ENCODE results near the gene TRIM10.

Gene TRIM10

GRCh38 chr6:30163918-30164654 is 3.1 kb upstream of the TRIM10 start:
- TF ChIP-seq GATA1 (IDR thresholded peaks at IDR 0.05; ENCODE audit: low read depth, low read length) (no peak), POLR2A (IDR thresholded peaks at IDR 0.05; ENCODE audit: low read length) (no peak)

GRCh38 chr6:30163090-30163917 is 2.3 kb upstream of the TRIM10 start, which contains the start of gene TRIM15:
Gene TRIM15, plus strand, starts transcription at chr6:30163546. Its CDS starts 139 bp downstream, at chr6:30163685.
- DNase-seq: no peak

More at GRCh38 chr6:30163918-30164654, 3.1 kb upstream of the TRIM10 start:
- no peak for DNase-seq

GRCh38 chr6:30162265-30163089 is 1.5 kb upstream of the TRIM10 start:
- DNase-seq: no peak
- TF ChIP-seq GATA1 (IDR thresholded peaks at IDR 0.05; ENCODE audit: low read depth, low read length): no peak
- no peak for TF ChIP-seq POLR2A (IDR thresholded peaks at IDR 0.05; ENCODE audit: low read length)

More at GRCh38 chr6:30163090-30163917, 2.3 kb upstream of the TRIM10 start, which contains the start of gene TRIM15:
- TF ChIP-seq GATA1 (IDR thresholded peaks at IDR 0.05; ENCODE audit: low read depth, low read length) (no peak), POLR2A (IDR thresholded peaks at IDR 0.05; ENCODE audit: low read length) (no peak)

- TF ChIP-seq POLR2A (IDR thresholded peaks at IDR 0.05; ENCODE audit: low read length): no peak
- no peak for TF ChIP-seq GATA1 (IDR thresholded peaks at IDR 0.05; ENCODE audit: low read depth, low read length)
- peak; percentile 20 to 34 for DNase-seq
These were observed 815 bp downstream of the TRIM10 start for GRCh38 chr6:30160008-30160784.

GRCh38 chr6:30158475-30159040 is 2.5 kb downstream of the TRIM10 start:
- TF ChIP-seq GATA1 (IDR thresholded peaks at IDR 0.05; ENCODE audit: low read depth, low read length): no peak
- TF ChIP-seq POLR2A (IDR thresholded peaks at IDR 0.05; ENCODE audit: low read length): peak; percentile 35
- peak; percentile 38 to 42 for DNase-seq

- TF ChIP-seq POLR2A (IDR thresholded peaks at IDR 0.05; ENCODE audit: low read length) (no peak), GATA1 (IDR thresholded peaks at IDR 0.05; ENCODE audit: low read depth, low read length) (no peak)
- no peak for DNase-seq
These were observed 3.0 kb downstream of the TRIM10 start for GRCh38 chr6:30157999-30158398.

GRCh38 chr6:30157581-30157980 is 3.4 kb downstream of the TRIM10 start:
- no peak for DNase-seq
- TF ChIP-seq GATA1 (IDR thresholded peaks at IDR 0.05; ENCODE audit: low read depth, low read length): no peak
- TF ChIP-seq POLR2A (IDR thresholded peaks at IDR 0.05; ENCODE audit: low read length): no peak

- DNase-seq: no peak
- no peak for TF ChIP-seq POLR2A (IDR thresholded peaks at IDR 0.05; ENCODE audit: low read length)
- TF ChIP-seq GATA1 (IDR thresholded peaks at IDR 0.05; ENCODE audit: low read depth, low read length): no peak
These were observed 4.2 kb downstream of the TRIM10 start for GRCh38 chr6:30156774-30157173.

- TF ChIP-seq POLR2A (IDR thresholded peaks at IDR 0.05; ENCODE audit: low read length): no peak
- DNase-seq: peak in 1 of 2 experiments; percentile 73
These were observed 4.8 kb downstream of the TRIM10 start for GRCh38 chr6:30156262-30156599.

- peak; percentile 8 for TF ChIP-seq POLR2A (IDR thresholded peaks at IDR 0.05; ENCODE audit: low read length)
- TF ChIP-seq GATA1 (IDR thresholded peaks at IDR 0.05; ENCODE audit: low read depth, low read length): no peak
- DNase-seq: no peak
These were observed 5.3 kb downstream of the TRIM10 start for GRCh38 chr6:30155520-30156261.

GRCh38 chr6:30154709-30155519 is 6.1 kb downstream of the TRIM10 start:
- no peak for DNase-seq
- peak; percentile 2 for TF ChIP-seq POLR2A (IDR thresholded peaks at IDR 0.05; ENCODE audit: low read length)
- TF ChIP-seq GATA1 (IDR thresholded peaks at IDR 0.05; ENCODE audit: low read depth, low read length): no peak

Data from erythroblast (primary cell).